ENCODE data around the gene SERPINE1. TPM values are rescaled to one million over a fixed set of nuclear protein-coding genes. Genes with fewer than 3 reads are reported as not detected.

Gene SERPINE1
- total and polyA plus RNA-seq, 2 of the 13 experiments (the other 11 are each of a cell fraction or from before 2014, with no cell fraction given) = 21.2 to 1,576 TPM

GRCh38 chr7:101125989-101126650 is 784 bp upstream of the SERPINE1 start (continued):
- TF ChIP-seq ZHX2 (IDR thresholded peaks at IDR 0.05; ENCODE audit: low read depth) = peak; percentile 1; the same call in 1 of the 2 replicates
- TF ChIP-seq ZHX2 (CRISPR knock-in tag; IDR thresholded peaks at IDR 0.05; ENCODE audit: borderline replicate concordance) = no peak
- peak; percentile 25; the same call in 1 of the 2 replicates for TF ChIP-seq RFX3 (CRISPR knock-in tag; IDR thresholded peaks at IDR 0.05)
- no peak for TF ChIP-seq ZNF703 (CRISPR knock-in tag; IDR thresholded peaks at IDR 0.05; ENCODE audit: borderline replicate concordance)
- no peak for TF ChIP-seq ETS1 (CRISPR knock-in tag; IDR thresholded peaks at IDR 0.05)
- no peak for TF ChIP-seq ZNF326 (CRISPR knock-in tag; IDR thresholded peaks at IDR 0.05; ENCODE audit: borderline replicate concordance)
- 0 out of 2 replicates have a peak, but pooled peaks have one; percentile 3 for TF ChIP-seq SAFB2 (CRISPR knock-in tag; IDR thresholded peaks at IDR 0.05; ENCODE audit: borderline replicate concordance, low read depth)
- 0 out of 4 replicates have a peak, but pooled peaks of 1 of the 2 experiments have one; percentile 33 for TF ChIP-seq REST (IDR thresholded peaks at IDR 0.05; ENCODE audit: borderline replicate concordance in 1 of 2, low read depth in 1 of 2, low read length in 2 of 2)
- TF ChIP-seq EEA1 (CRISPR knock-in tag; IDR thresholded peaks at IDR 0.05; ENCODE audit: borderline replicate concordance) = no peak
- peak; percentile 36; the same call in 1 of the 2 replicates for TF ChIP-seq RFX1 (IDR thresholded peaks at IDR 0.05)
- no peak for TF ChIP-seq ZNF207 (IDR thresholded peaks at IDR 0.05; ENCODE audit: borderline replicate concordance)
- TF ChIP-seq HOMEZ (CRISPR knock-in tag; IDR thresholded peaks at IDR 0.05; ENCODE audit: low read depth) = no peak
- no peak for TF ChIP-seq ARNT (IDR thresholded peaks at IDR 0.05)
- TF ChIP-seq SMARCC2 (IDR thresholded peaks at IDR 0.05) = no peak
- TF ChIP-seq FOXP1 (IDR thresholded peaks at IDR 0.05) = no peak
- TF ChIP-seq FOXP1 (CRISPR knock-in tag; IDR thresholded peaks at IDR 0.05) = peak; percentile 72
- TF ChIP-seq NR1H2 (CRISPR knock-in tag; IDR thresholded peaks at IDR 0.05; ENCODE audit: borderline replicate concordance, low read depth) = no peak

Measured in HepG2 (cell line).